NCI-H345 treated with DMSO at 0.1 percent for 48 hours (cell line): ENCODE results near the gene NCMAP.

Source experiments
- DNase-seq: peaks from one replicate; lab custom pipeline; 2025; ENCODE audit not compliant: unreplicated experiment; lab: John Stamatoyannopoulos, UW

The NCMAP gene

DNA sequence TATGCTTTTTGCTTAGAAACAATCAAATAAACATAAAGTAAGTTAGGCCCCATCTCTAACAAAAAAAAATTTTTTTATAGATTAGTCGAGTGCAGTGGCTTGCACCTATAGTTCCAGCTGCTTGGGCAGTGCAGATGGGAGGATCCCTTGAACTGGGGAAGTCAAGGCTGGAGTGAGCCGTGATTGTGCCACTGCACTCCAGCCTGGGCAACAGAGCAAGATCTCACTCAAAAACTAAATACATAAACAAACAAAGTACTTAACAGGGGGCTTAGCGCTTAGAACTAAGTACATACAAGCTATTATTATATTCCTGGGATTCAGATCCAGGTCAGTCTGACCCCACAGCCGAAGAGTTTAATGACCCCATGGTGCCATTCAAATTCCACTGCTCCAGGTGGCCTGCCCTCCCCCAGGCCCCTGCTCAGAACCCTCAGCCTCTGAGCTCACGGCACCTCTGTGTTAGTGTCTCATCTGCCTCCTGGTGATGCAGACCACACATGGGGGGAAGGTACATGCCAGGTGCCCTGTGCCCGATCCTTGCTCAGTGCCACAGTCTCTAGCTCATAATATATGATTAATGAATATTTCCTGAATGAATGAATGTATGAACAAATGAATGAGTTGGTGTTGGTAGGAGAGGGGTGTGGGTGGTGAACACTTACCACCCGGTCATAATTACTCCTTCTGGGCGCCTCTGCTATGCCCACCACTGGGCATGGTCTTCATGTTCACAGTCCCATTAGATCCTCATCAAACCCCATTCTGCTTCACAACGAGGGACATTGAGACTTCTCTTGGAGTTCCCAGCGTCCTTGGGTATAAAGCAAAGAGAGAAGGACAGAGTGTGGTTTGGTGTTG is 14.6 kb downstream of the NCMAP start:
- no peak for DNase-seq

GRCh38 chr1:24572301-24572700 is 16.4 kb downstream of the NCMAP start:
- DNase-seq, result no peak

DNA sequence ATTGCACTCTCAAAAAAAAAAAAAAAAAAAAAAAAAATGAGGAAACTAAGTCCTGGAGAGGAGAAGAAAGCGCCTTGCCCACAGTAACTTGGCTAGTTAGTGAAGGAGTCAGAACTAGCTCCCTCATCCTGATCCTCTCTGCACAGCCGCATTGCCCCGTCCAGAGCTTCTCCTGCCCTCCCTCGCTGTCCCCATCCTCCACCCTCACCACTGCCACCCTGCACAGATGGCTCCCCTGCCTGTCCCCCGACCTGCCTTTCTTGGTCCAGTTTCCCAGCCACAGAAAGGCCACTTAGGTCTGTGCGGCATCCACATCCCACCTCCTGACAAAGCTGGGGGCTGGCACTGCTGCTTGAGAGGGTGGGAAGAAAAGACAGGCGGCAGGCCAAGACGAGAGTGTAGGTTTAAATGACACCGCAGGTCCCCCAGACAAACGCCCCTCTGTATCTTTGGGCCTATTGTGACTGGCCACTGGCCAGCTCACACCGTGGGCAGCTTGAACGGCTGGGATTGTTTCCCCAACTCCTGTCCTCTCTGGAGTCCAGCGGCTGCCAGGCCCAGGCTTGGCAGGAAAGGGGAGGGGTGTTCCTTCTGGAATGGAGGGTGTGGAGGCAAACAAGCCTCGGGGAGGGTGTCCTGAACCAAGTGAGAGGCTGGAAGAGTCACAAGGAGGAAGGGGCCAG is 20.2 kb downstream of the NCMAP start:
- no peak for DNase-seq

DNA sequence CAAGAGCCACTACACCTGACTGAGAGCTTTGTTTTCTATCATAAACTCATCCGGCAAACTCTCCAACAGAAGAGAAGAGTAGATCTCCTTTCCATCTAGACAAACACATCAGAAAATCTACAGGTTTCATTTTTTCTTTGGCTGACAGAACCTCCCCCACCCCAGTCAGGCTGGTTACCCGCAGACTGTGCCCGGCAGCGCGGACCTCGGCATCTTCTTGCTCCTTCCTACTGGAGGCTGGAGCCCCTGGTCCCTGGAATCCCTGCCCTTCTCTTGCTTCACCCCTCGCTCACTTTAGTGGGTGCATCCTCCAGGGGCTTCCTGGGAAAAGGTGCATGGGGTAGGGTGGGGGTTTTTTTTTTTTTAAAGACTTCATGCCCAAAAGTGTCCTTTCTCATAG is 23.0 kb downstream of the NCMAP start:
- no peak for DNase-seq

- no peak for DNase-seq
These were observed 24.9 kb downstream of the NCMAP start for GRCh38 chr1:24580756-24581155.

GRCh38 chr1:24584171-24584647 is 28.3 kb downstream of the NCMAP start:
- no peak for DNase-seq

GRCh38 chr1:24586119-24586518 is 30.2 kb downstream of the NCMAP start:
- DNase-seq, result no peak

- peak; percentile 50 for DNase-seq
These were observed 31.3 kb downstream of the NCMAP start for GRCh38 chr1:24586970-24587820.

DNA sequence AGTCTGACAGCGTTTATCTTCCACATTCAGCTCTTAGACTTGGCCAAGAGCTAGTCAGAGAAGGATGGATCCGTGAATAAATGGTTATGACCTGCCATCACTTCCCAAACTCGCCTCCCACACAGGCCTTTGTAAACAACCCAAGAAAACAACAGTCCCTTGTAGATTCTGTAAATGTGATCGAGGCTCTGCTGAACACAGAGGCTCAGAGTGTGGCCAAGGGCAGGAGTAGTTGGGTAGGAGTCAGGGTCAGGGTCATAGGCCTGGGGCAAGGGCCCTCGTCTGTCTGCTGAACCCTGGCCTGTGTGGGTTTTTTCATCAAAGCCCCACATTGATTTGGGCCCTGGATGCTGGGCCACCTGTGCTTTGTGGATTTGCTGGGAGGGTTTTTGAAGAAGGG is 32.7 kb downstream of the NCMAP start:
- no peak for DNase-seq

- no peak for DNase-seq
These were observed 33.3 kb downstream of the NCMAP start for GRCh38 chr1:24589200-24589599.

DNA sequence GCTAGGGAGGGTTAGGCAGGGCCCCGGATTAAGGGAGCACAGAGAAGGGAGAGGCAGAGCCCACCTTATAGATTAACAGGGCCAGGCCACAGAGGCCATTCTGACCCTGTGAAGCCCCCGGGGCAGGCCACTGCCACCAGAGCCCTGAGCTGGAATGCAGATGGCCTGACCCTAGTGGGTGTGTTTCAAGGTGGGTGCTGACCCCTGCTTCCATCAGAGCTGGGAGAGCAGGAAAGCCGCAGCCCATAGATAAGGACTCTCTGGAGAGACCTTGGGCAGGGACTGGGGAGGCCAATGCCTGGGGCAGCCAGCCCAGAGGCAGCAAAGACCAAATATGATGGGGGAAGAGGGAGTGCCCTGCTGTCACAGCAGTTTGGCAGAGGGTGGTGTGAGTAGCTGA is 35.9 kb downstream of the NCMAP start:
- no peak for DNase-seq

- DNase-seq, result peak; percentile 14
These were observed 38.4 kb downstream of the NCMAP start for GRCh38 chr1:24594328-24594598.

GRCh38 chr1:24596401-24596880 is 40.6 kb downstream of the NCMAP start:
- no peak for DNase-seq

DNA sequence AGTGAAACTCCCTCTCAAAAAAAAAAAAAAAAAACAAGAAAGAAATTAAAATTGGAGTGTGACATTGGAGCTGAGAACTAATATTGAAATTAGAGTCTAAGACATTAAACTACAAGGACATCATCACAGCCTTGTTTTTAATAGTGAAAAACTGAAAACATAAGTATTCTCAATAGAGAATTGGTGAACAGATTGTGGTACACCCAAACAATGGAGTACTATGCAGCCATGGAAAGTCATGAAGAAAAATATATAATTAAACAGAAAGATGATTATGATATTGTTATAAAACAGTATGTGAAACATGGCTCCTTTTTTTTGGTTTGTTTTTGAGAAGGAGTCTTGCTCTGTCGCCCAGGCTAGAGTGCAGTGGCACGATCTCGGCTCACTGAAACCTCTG is 43.4 kb downstream of the NCMAP start:
- DNase-seq, result no peak

DNA sequence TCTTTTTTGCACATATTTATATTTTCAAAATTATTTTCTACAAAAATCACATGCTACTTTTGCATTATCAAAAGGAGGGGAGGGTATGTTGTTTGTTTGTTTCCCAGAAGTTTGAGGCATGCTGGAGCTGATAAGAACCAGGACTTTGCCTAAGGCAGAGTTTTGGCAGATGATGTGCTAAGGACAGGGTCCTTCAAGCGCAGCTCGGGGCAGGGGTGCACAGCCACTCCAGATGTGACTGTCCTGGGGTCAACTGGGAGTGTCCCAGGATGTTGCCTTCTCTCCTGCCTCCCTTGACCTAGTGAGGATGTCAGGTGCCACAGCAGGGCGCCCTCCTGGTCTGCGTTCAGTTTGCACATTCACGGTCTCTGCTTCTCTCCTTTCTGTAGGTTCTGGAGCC is 44.7 kb downstream of the NCMAP start:
- DNase-seq, result no peak

DNA sequence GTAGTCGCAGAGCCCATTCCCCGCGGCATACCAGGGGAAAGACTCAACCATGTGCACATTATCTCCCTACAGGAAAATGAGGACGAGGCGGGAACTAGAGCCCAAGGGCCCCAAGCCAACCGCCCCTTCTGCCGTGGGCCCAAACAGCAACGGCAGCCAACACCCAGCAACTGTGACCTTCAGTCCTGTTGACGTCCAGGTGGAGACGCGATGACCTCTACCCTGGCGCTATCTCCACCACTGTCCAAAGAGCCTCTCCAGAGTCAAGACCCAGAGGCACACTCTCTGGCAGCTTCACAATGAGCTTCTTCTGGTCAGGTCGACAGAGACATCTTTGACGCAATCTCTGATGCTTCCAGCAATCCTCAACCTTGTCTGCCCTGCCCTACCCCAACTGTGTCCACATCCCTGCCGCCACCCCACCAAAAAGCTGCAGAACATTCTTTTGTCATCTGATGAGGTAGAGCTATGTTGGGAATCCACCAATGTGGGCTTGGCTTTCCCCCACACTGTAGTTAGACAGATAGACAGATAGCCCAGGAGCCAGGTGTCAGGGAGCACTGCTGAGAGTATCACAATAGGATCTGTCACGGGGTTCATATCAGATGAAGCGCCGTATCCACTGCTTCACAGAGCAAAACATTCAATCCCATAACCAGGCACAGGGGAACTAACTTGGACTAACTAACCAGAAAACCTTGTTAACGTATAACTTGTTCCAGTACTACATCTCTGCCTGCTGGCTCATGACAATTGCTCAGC is 49.8 kb downstream of the NCMAP start:
- no peak for DNase-seq

- DNase-seq, result no peak
These were observed 50.4 kb downstream of the NCMAP start for GRCh38 chr1:24606296-24606605.

GRCh38 chr1:24606621-24607020 is 50.7 kb downstream of the NCMAP start:
- no peak for DNase-seq

GRCh38 chr1:24609949-24610517 is 54.1 kb downstream of the NCMAP start:
- DNase-seq, result no peak

GRCh38 chr1:24619376-24619775 is 63.5 kb downstream of the NCMAP start:
- no peak for DNase-seq

- DNase-seq, result no peak
These were observed 64.8 kb downstream of the NCMAP start for GRCh38 chr1:24620678-24621077.
